Measurements from ENCODE around the gene HOXC9.

HOXC9 gene

DNA sequence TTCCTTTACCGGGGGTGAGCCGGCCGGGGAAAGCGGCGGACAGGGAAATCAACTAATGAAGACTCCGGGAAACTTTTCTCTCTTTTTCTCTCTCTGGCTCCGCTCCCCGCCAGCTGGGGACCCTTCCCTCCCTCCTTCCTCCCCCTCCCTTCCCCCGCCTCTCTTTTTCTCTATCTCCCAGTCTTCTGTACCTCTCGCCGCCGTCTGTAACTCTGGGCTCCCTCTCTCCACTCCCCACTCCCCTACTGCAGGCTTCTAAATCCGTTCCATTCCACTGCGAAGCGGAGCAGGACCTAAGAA is 33.9 kb upstream of the HOXC9 start:
- no peaks in the 10 kb centered on the region for H3K36me3 ChIP-seq (ENCODE audit: control insufficient read depth, insufficient read depth, low read length)
- no peak overlapping the region for H2BK15ac ChIP-seq (replicated peaks; ENCODE audit: low read depth)
- H3K27ac ChIP-seq (ENCODE audit: low read depth, low read length) = no peak overlapping the region
- H2AK5ac ChIP-seq (ENCODE audit: low read length) = no peak overlapping the region
- peak; percentile 61 for DNase-seq
- no peak overlapping the region for H3K4ac ChIP-seq (ENCODE audit: low read depth, low read length)
- H3K23ac ChIP-seq (ENCODE audit: low read length) = no peak overlapping the region
- no peak overlapping the region for H2BK120ac ChIP-seq (ENCODE audit: low read depth, low read length)
- no peaks in the 10 kb centered on the region for H3K79me1 ChIP-seq (ENCODE audit: low read length)
- no peak overlapping the region for H3K4me2 ChIP-seq (ENCODE audit: low read length)
- no peak overlapping the region for H3K4me3 ChIP-seq (ENCODE audit: low read length)
- no peak overlapping the region for H3K9ac ChIP-seq (ENCODE audit: low read length)
- no peak overlapping the region for H2BK5ac ChIP-seq (ENCODE audit: low read length)
- H3K27me3 ChIP-seq (ENCODE audit: insufficient read depth, low read length, poor library complexity) = peaks cover 98% of the 10 kb centered on the region
- no peak overlapping the region for H3K18ac ChIP-seq (ENCODE audit: low read length)
- WGBS (ENCODE audit: extremely low coverage, insufficient coverage, low lambda C conversion rate) = no CpG with 5 or more reads among the region's 15 CpGs
- no peaks in the 10 kb centered on the region for H3K79me2 ChIP-seq (ENCODE audit: control insufficient read depth, insufficient read depth, low read length)
- H3K56ac ChIP-seq (ENCODE audit: low read length) = no peak overlapping the region
- H3K4me1 ChIP-seq (ENCODE audit: control insufficient read depth, low read depth, low read length) = no peaks in the 10 kb centered on the region
- no peak overlapping the region for H4K5ac ChIP-seq (ENCODE audit: low read length)
- H4K8ac ChIP-seq (ENCODE audit: low read depth, low read length) = no peak overlapping the region

DNA sequence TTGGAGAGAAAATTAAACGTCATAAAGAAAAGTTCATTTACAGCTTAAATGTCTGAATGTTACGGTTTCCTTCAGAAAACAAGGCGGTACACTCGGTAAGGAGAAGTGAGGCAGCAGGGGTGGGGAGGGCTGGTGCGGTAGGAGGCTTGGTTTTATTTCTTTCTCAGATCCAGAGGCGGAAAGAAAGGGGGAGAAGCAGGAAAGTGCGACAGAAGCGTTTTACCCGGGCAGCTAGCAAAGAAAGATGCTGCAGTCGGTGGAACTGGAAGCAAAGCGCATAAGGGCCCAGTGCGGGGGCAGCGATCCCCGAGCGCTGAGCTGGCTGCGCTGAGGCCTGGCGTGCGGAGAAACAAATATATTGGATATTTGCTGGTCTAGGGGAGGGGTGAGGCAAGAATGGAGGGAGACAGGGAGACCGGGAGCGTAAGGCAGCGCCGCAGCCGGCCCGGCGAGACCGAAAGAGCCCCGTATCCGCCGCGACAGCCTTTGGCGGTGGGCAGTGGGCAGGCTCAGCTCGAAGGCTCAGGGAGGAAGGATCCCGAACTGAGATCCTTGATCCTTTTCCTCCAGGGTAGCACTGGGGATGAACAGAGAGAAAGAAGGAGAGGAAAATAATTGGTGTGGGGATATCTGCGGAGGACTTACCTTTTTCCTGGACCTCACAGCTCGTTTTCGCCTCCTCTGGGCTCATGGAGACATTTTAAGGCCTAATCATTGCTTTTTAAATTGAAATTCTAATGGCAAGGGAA is 33.4 kb upstream of the HOXC9 start:
- Histone ChIP-seq H3K27ac (ENCODE audit: low read depth, low read length) (no peak overlapping the region), H4K5ac (ENCODE audit: low read length) (no peak overlapping the region), H3K4me1 (ENCODE audit: control insufficient read depth, low read depth, low read length) (no peaks in the 10 kb centered on the region), H3K79me2 (ENCODE audit: control insufficient read depth, insufficient read depth, low read length) (no peaks in the 10 kb centered on the region), H3K36me3 (ENCODE audit: control insufficient read depth, insufficient read depth, low read length) (no peaks in the 10 kb centered on the region), H2AK5ac (ENCODE audit: low read length) (no peak overlapping the region), H3K23ac (ENCODE audit: low read length) (no peak overlapping the region), H3K4me3 (ENCODE audit: low read length) (no peak overlapping the region), H3K27me3 (ENCODE audit: insufficient read depth, low read length, poor library complexity) (peaks cover 98% of the 10 kb centered on the region), H3K56ac (ENCODE audit: low read length) (no peak overlapping the region), H3K9ac (ENCODE audit: low read length) (no peak overlapping the region), H2BK15ac (replicated peaks; ENCODE audit: low read depth) (no peak overlapping the region), H4K8ac (ENCODE audit: low read depth, low read length) (no peak overlapping the region), H2BK120ac (ENCODE audit: low read depth, low read length) (no peak overlapping the region), H3K79me1 (ENCODE audit: low read length) (no peaks in the 10 kb centered on the region), H3K18ac (ENCODE audit: low read length) (no peak overlapping the region), H3K4ac (ENCODE audit: low read depth, low read length) (no peak overlapping the region), H2BK5ac (ENCODE audit: low read length) (no peak overlapping the region), H3K4me2 (ENCODE audit: low read length) (peak overlapping the region; percentile 7)
- no peak for DNase-seq
- no CpG with 5 or more reads among the region's 36 CpGs for whole genome bisulfite sequencing (ENCODE audit: extremely low coverage, insufficient coverage, low lambda C conversion rate)

DNA sequence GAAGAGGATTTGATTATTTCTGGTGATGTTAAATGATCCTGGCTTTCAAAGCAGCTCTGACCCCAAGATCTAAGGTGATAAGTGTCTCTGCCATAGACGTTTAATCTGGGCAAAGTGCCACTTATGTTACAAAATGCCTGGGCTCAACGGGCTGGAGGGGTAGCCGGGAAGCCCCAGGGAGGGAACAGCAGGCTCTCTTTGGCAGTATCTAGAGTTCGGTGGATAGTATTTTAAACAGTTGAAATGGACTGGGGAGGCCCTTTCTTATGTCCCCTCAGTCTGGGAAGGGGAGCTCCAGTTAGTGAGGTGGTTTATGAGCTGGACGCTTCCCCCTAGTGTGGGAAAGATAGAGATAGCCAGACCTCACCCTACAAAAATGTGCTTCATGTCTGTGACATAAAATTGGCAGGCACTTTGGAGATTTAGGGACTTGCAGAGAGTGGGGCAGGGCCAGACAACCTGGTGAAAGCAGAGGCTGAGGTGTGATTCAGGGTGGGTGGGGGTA is 32.5 kb upstream of the HOXC9 start:
- Histone ChIP-seq H2BK5ac (ENCODE audit: low read length) (no peak overlapping the region), H3K79me2 (ENCODE audit: control insufficient read depth, insufficient read depth, low read length) (no peaks in the 10 kb centered on the region), H3K4me2 (ENCODE audit: low read length) (no peak overlapping the region), H2BK15ac (replicated peaks; ENCODE audit: low read depth) (no peak overlapping the region), H3K36me3 (ENCODE audit: control insufficient read depth, insufficient read depth, low read length) (no peaks in the 10 kb centered on the region), H4K5ac (ENCODE audit: low read length) (no peak overlapping the region), H3K27ac (ENCODE audit: low read depth, low read length) (no peak overlapping the region), H3K18ac (ENCODE audit: low read length) (no peak overlapping the region), H3K56ac (ENCODE audit: low read length) (no peak overlapping the region), H3K27me3 (ENCODE audit: insufficient read depth, low read length, poor library complexity) (peaks cover 99% of the 10 kb centered on the region), H3K4ac (ENCODE audit: low read depth, low read length) (no peak overlapping the region), H4K8ac (ENCODE audit: low read depth, low read length) (no peak overlapping the region), H3K9ac (ENCODE audit: low read length) (no peak overlapping the region), H3K4me3 (ENCODE audit: low read length) (no peak overlapping the region), H2BK120ac (ENCODE audit: low read depth, low read length) (no peak overlapping the region), H3K79me1 (ENCODE audit: low read length) (no peaks in the 10 kb centered on the region), H3K23ac (ENCODE audit: low read length) (no peak overlapping the region), H3K4me1 (ENCODE audit: control insufficient read depth, low read depth, low read length) (no peaks in the 10 kb centered on the region), H2AK5ac (ENCODE audit: low read length) (no peak overlapping the region)
- no CpG with 5 or more reads among the region's 5 CpGs for WGBS (ENCODE audit: extremely low coverage, insufficient coverage, low lambda C conversion rate)
- DNase-seq = no peak

DNA sequence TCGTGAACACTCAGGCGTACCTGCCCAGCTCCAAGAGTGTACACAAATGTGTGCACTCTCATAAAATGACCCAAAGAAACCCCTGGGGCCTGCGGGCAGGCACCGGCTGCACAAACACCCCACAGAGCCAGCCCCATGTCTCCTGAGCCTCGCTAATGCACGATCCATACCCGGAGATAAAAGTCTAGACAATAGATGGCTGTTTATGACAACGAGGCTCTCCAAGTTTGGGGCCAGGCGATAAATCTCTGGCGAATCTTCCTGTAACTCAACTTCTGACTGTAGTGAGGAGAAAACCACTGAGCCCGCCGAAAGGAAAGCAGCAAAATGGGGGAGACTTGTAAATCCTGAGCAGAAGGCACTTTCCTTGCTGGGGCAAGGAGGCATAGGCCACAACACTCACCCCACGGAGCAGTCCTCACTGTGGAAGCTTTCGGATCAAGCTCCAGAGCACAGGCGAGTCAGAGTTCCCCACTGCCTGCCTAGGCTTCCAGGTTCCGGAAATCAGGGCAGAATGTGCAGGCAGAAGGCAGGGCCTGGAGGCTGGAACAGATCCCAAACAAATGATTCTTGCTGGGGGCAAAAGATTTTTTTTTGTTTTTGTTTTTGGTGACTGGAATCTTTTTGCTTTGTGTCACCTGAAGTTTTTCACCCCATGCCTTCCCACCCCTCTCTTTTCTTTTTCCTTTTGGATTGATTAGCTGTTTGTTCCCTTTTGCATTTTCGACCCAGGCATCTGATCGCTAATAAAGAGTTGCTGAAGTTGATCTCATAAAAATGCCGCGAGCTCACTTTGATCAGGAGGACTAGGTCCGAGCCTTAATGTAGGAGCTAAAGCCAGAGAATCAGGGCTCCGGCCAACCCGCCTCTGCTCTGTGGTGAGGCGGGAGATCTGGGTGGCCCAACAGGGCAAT is 31.5 kb upstream of the HOXC9 start:
- Histone ChIP-seq H3K4me3 (ENCODE audit: low read length) (no peak overlapping the region), H2BK15ac (replicated peaks; ENCODE audit: low read depth) (no peak overlapping the region), H3K79me1 (ENCODE audit: low read length) (no peaks in the 10 kb centered on the region), H4K5ac (ENCODE audit: low read length) (no peak overlapping the region), H3K18ac (ENCODE audit: low read length) (no peak overlapping the region), H3K36me3 (ENCODE audit: control insufficient read depth, insufficient read depth, low read length) (no peaks in the 10 kb centered on the region), H3K4me1 (ENCODE audit: control insufficient read depth, low read depth, low read length) (no peaks in the 10 kb centered on the region), H4K8ac (ENCODE audit: low read depth, low read length) (no peak overlapping the region), H2AK5ac (ENCODE audit: low read length) (no peak overlapping the region), H3K79me2 (ENCODE audit: control insufficient read depth, insufficient read depth, low read length) (no peaks in the 10 kb centered on the region), H3K27me3 (ENCODE audit: insufficient read depth, low read length, poor library complexity) (peaks cover 99% of the 10 kb centered on the region), H3K4me2 (ENCODE audit: low read length) (no peak overlapping the region), H3K23ac (ENCODE audit: low read length) (peak overlapping the region; percentile 66), H3K9ac (ENCODE audit: low read length) (no peak overlapping the region), H3K56ac (ENCODE audit: low read length) (no peak overlapping the region), H2BK5ac (ENCODE audit: low read length) (no peak overlapping the region), H3K4ac (ENCODE audit: low read depth, low read length) (no peak overlapping the region), H3K27ac (ENCODE audit: low read depth, low read length) (no peak overlapping the region), H2BK120ac (ENCODE audit: low read depth, low read length) (no peak overlapping the region)
- WGBS (ENCODE audit: extremely low coverage, insufficient coverage, low lambda C conversion rate) = no CpG with 5 or more reads among the region's 24 CpGs
- DNase-seq = no peak

DNA sequence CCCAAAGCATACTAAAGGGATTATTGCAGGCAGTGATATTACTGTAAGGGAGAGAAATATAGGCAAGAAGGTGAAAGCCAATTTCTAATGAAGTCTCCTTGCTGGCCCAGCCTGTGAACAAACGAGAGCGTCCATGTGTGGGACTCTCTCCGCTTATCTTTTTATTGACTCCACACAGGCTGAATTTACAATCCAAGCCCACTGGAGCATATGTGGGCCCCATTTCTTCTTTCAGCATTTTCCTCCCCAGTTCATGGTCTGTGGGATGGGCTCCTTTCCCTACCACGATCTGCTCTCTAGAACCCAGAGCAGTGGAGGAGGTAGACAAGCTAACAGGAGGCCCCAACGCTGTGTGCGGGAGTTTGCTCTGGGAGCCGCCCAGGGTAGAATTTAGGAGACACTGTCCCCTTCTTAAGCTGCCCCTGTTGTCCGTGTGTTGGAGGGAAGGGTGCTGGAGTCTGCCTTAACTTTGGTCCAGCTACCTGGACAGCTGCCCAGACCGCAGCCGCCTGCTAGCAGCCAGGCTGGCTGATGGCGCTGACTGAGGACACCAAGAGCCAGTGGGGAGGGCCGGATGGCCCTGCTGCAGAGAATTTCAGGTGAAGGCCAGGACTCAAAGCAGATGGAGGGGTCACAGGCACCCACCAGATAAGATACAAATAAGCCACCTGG is 30.2 kb upstream of the HOXC9 start:
- no peak overlapping the region for H3K23ac ChIP-seq (ENCODE audit: low read length)
- H3K56ac ChIP-seq (ENCODE audit: low read length) = no peak overlapping the region
- no peak overlapping the region for H2BK120ac ChIP-seq (ENCODE audit: low read depth, low read length)
- H2BK5ac ChIP-seq (ENCODE audit: low read length) = no peak overlapping the region
- no peak overlapping the region for H3K27ac ChIP-seq (ENCODE audit: low read depth, low read length)
- WGBS (ENCODE audit: extremely low coverage, insufficient coverage, low lambda C conversion rate) = no CpG with 5 or more reads among the region's 12 CpGs
- H4K8ac ChIP-seq (ENCODE audit: low read depth, low read length) = no peak overlapping the region
- H4K5ac ChIP-seq (ENCODE audit: low read length) = no peak overlapping the region
- H2BK15ac ChIP-seq (replicated peaks; ENCODE audit: low read depth) = no peak overlapping the region
- no peaks in the 10 kb centered on the region for H3K79me2 ChIP-seq (ENCODE audit: control insufficient read depth, insufficient read depth, low read length)
- H2AK5ac ChIP-seq (ENCODE audit: low read length) = no peak overlapping the region
- peaks cover 98% of the 10 kb centered on the region for H3K27me3 ChIP-seq (ENCODE audit: insufficient read depth, low read length, poor library complexity)
- no peaks in the 10 kb centered on the region for H3K4me1 ChIP-seq (ENCODE audit: control insufficient read depth, low read depth, low read length)
- no peaks in the 10 kb centered on the region for H3K36me3 ChIP-seq (ENCODE audit: control insufficient read depth, insufficient read depth, low read length)
- no peak overlapping the region for H3K4me2 ChIP-seq (ENCODE audit: low read length)
- no peak overlapping the region for H3K18ac ChIP-seq (ENCODE audit: low read length)
- DNase-seq = no peak
- H3K4ac ChIP-seq (ENCODE audit: low read depth, low read length) = no peak overlapping the region
- H3K79me1 ChIP-seq (ENCODE audit: low read length) = no peaks in the 10 kb centered on the region
- H3K4me3 ChIP-seq (ENCODE audit: low read length) = no peak overlapping the region
- no peak overlapping the region for H3K9ac ChIP-seq (ENCODE audit: low read length)

All from mesendoderm (in vitro differentiated cells).